SU-DHL-6 (cell line): ENCODE data around the gene TRMT2B.

Source experiments
- H2AFZ ChIP-seq: fragments of 200-600 bp; sonication (generic); 2 replicates; pipeline ENCODE4 v1.6.1; 2014; ENCODE audit warnings: low read depth, mild to moderate bottlenecking, moderate library complexity, mixed read lengths, antibody characterized with exemption, low read length; ENCODE audit not compliant: severe bottlenecking
- H3F3A ChIP-seq: fragments of 200-600 bp; shearing (Covaris generic); 2 replicates; pipeline ENCODE4 v1.6.0; 2016; ENCODE audit warnings: antibody characterized with exemption, mild to moderate bottlenecking; ENCODE audit not compliant: insufficient read depth
- H3K27ac ChIP-seq: fragments of 200-600 bp; sonication (generic); 2 replicates; pipeline ENCODE4 v1.5.1; 2016; ENCODE audit warnings: low read depth, mild to moderate bottlenecking, low read length, moderate library complexity, mixed read lengths
- H3K27me3 ChIP-seq: fragments of 200-600 bp; sonication (generic), shearing (Covaris generic); 2 replicates; pipeline ENCODE4 v1.6.0; 2014; ENCODE audit warnings: mild to moderate bottlenecking, low read length
- H3K36me3 ChIP-seq: fragments of 200-600 bp; sonication (generic); 2 replicates; pipeline ENCODE4 v1.6.1; 2014; ENCODE audit warnings: mild to moderate bottlenecking, low read length, mixed read lengths
- H3K4me2 ChIP-seq: fragments of 300-600, 200-600 bp; shearing (Covaris generic), sonication (generic); 2 replicates; pipeline ENCODE4 v1.6.0; 2014; ENCODE audit warnings: low read length, low read depth, mild to moderate bottlenecking; ENCODE audit not compliant: poor library complexity, severe bottlenecking
- H3K4me3 ChIP-seq: fragments of 200-600 bp; sonication (generic); 2 replicates; pipeline ENCODE4 v1.5.1; 2014; ENCODE audit warnings: antibody characterized with exemption, low read length, mild to moderate bottlenecking, mixed read lengths; ENCODE audit not compliant: insufficient read depth, poor library complexity, severe bottlenecking
- H3K79me2 ChIP-seq: fragments of 200-600 bp; sonication (generic); 2 replicates; pipeline ENCODE4 v1.6.1; 2014; ENCODE audit warnings: mild to moderate bottlenecking, low read length, moderate library complexity; ENCODE audit not compliant: insufficient read depth
- H3K9ac ChIP-seq: fragments of 200-600 bp; sonication (generic); 2 replicates; pipeline ENCODE4 v1.7.0; 2014; ENCODE audit warnings: mild to moderate bottlenecking, low read length
- H3K9me2 ChIP-seq: fragments of 200-600 bp; sonication (generic); replicated peaks from 2 replicates; pipeline ENCODE4 v1.6.1; 2014; ENCODE audit warnings: low read length; ENCODE audit not compliant: insufficient read depth
- H3K9me3 ChIP-seq: fragments of 200-600 bp; sonication (generic); 2 replicates; pipeline ENCODE4 v1.6.1; 2014; ENCODE audit warnings: low read length, mixed read lengths; ENCODE audit not compliant: insufficient read depth
- H4K20me1 ChIP-seq: fragments of 200-600 bp; sonication (generic); 2 replicates; pipeline ENCODE4 v1.6.1; 2014; ENCODE audit warnings: low read depth, mild to moderate bottlenecking, antibody characterized with exemption, low read length, moderate library complexity, mixed read lengths
- CTCF ChIP-seq: fragments of 200-600 bp; sonication (generic); IDR thresholded peaks from one replicate; pipeline ENCODE4 v1.5.1; 2017; ENCODE audit warnings: antibody characterized with exemption, mild to moderate bottlenecking, low read length, moderate library complexity; ENCODE audit not compliant: insufficient read depth, poor library complexity, severe bottlenecking
- EZH2phosphoT487 ChIP-seq: fragments of 200-600 bp; sonication (generic), shearing (Covaris generic); conservative IDR thresholded peaks from 2 replicates; pipeline ENCODE4 v1.6.1; 2018; ENCODE audit warnings: mild to moderate bottlenecking, antibody characterized with exemption, low read length, moderate library complexity, mixed read lengths

Gene TRMT2B

GRCh38 chrX:101081231-101081630 is 29.3 kb upstream of the TRMT2B start:
- TF ChIP-seq CTCF (no peak), EZH2phosphoT487 (no peak)
- no peaks in the 10 kb centered on the region for H4K20me1 ChIP-seq
- H3K9me3 ChIP-seq, result no peaks in the 10 kb centered on the region

GRCh38 chrX:101080326-101081124 is 28.6 kb upstream of the TRMT2B start:
- H2AFZ ChIP-seq, result no peak overlapping the region
- H4K20me1 ChIP-seq, result no peaks in the 10 kb centered on the region
- H3K27ac ChIP-seq, result no peak overlapping the region
- no peaks in the 10 kb centered on the region for H3K9me2 ChIP-seq
- no peaks in the 10 kb centered on the region for H3K9me3 ChIP-seq
- no peaks in the 10 kb centered on the region for H3K36me3 ChIP-seq
- H3F3A ChIP-seq, result no peaks in the 10 kb centered on the region
- H3K79me2 ChIP-seq, result no peaks in the 10 kb centered on the region
- no peak overlapping the region for H3K9ac ChIP-seq
- H3K4me2 ChIP-seq, result no peak overlapping the region
- no peaks in the 10 kb centered on the region for H3K27me3 ChIP-seq
- no peak overlapping the region for H3K4me3 ChIP-seq
- no peak for TF ChIP-seq EZH2phosphoT487
- no peak for TF ChIP-seq CTCF

More at GRCh38 chrX:101081231-101081630, 29.3 kb upstream of the TRMT2B start:
- Histone ChIP-seq H3K27ac (no peak overlapping the region), H3K79me2 (no peaks in the 10 kb centered on the region), H3K9me2 (no peaks in the 10 kb centered on the region), H3K36me3 (no peaks in the 10 kb centered on the region), H3K4me3 (no peak overlapping the region), H3K4me2 (no peak overlapping the region), H2AFZ (no peak overlapping the region), H3K27me3 (no peaks in the 10 kb centered on the region), H3F3A (no peaks in the 10 kb centered on the region), H3K9ac (no peak overlapping the region)

GRCh38 chrX:101079736-101080270 is 27.9 kb upstream of the TRMT2B start:
- Histone ChIP-seq H3K9ac (no peak overlapping the region), H4K20me1 (no peaks in the 10 kb centered on the region), H3K27ac (no peak overlapping the region), H2AFZ (no peak overlapping the region), H3F3A (no peaks in the 10 kb centered on the region), H3K9me2 (no peaks in the 10 kb centered on the region), H3K27me3 (no peaks in the 10 kb centered on the region), H3K4me2 (no peak overlapping the region), H3K36me3 (no peaks in the 10 kb centered on the region), H3K4me3 (no peak overlapping the region), H3K79me2 (no peaks in the 10 kb centered on the region), H3K9me3 (no peaks in the 10 kb centered on the region)
- TF ChIP-seq CTCF (no peak), EZH2phosphoT487 (no peak)
